T-helper 1 cell treated with Interleukin-12 subunit alpha and Interleukin-12 subunit beta and Interleukin-4 antibody, amounts not matched to agents 30 μg/mL and 1 μg/mL, for 36 hours (primary cell): ENCODE measurements around the gene IL1RN.

Experiments used
- H3K27ac Mint-ChIP-seq: one replicate; pipeline ENCODE4 v1.8.0; 2021; ENCODE audit warnings: mild to moderate bottlenecking, mixed read lengths
- H3K27me3 Mint-ChIP-seq: one replicate; pipeline ENCODE4 v1.8.0; 2021; ENCODE audit warnings: low read depth, mixed read lengths
- H3K36me3 Mint-ChIP-seq: one replicate; pipeline ENCODE4 v1.8.0; 2021; ENCODE audit warnings: low read depth, mixed read lengths
- H3K4me1 Mint-ChIP-seq: one replicate; pipeline ENCODE4 v1.8.0; 2021; ENCODE audit warnings: low read depth, mixed read lengths
- H3K4me3 Mint-ChIP-seq: one replicate; pipeline ENCODE4 v1.8.0; 2021; ENCODE audit warnings: mild to moderate bottlenecking, moderate library complexity, mixed read lengths
- H3K9me3 Mint-ChIP-seq: one replicate; pipeline ENCODE4 v1.8.0; 2021; ENCODE audit warnings: mixed read lengths

The IL1RN gene

GRCh38 chr2:113148606-113149552, 21.5 kb downstream of the IL1RN start:
- peaks cover 8% of the 10 kb centered on the region for H3K9me3 Mint-ChIP-seq
- H3K4me1 Mint-ChIP-seq, result no peaks in the 10 kb centered on the region
- peaks cover 4% of the 10 kb centered on the region for H3K36me3 Mint-ChIP-seq
- H3K27ac Mint-ChIP-seq, result no peak overlapping the region
- peaks cover 31% of the 10 kb centered on the region for H3K27me3 Mint-ChIP-seq
- H3K4me3 Mint-ChIP-seq, result no peak overlapping the region

DNA sequence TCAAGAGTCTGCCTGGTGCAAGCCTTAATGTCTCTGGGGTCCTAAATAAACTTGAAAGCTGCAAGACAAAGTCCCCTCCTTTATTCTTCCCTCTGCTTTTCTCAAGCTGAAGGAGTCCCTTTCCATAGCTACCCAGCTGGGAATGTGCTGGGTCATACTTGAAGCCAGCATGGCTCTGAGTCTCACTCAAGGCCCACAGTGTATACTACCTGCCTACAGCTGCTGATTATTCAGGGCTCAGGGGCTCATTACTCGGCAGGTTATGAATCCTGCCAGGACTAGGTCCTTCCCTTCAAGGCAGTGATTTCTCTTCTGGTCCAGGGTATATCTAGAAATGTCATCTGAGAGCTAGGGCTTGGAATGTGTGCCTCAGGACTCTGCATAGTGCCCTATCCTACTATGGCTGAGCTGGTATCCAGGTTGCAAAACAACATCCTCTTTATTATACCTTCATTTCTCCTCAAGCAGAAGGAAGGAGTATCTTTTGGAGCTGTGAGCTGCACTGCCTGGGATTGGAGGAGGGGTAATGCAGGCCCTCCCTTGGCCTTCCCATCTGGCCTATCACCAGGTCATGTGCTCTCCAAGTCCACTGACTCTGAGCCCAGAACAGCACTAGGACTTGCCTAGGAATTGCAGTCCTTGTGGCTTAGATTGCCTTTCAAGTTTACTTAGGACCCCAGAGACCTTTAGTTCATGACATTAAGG, 22.3 kb downstream of the IL1RN start:
- no peak overlapping the region for H3K27ac Mint-ChIP-seq
- H3K4me3 Mint-ChIP-seq, result no peak overlapping the region
- H3K27me3 Mint-ChIP-seq, result peaks cover 27% of the 10 kb centered on the region
- H3K4me1 Mint-ChIP-seq, result no peaks in the 10 kb centered on the region
- H3K9me3 Mint-ChIP-seq, result peaks cover under 1% of the 10 kb centered on the region
- no peaks in the 10 kb centered on the region for H3K36me3 Mint-ChIP-seq

DNA sequence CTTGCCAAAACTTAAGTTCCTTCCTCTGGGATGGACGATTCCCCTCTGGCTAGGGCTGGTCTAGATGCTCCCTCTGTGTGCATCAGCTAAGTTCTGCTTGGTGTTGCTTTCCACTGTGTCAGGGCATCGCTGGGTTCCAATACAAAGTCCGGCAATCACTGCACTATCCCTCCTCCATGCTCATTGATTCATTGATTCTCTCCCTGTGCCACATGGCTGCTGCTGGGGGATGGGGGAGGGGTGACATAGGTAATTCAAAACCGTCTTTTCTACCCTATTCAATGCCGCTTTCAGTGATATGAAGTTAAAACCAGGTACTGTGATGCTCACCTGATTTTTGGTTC, 22.8 kb downstream of the IL1RN start:
- Mint-ChIP-seq H3K27me3 (peaks cover 27% of the 10 kb centered on the region), H3K4me1 (peaks cover 2% of the 10 kb centered on the region), H3K27ac (no peak overlapping the region), H3K36me3 (no peaks in the 10 kb centered on the region), H3K4me3 (no peak overlapping the region), H3K9me3 (no peaks in the 10 kb centered on the region)

DNA sequence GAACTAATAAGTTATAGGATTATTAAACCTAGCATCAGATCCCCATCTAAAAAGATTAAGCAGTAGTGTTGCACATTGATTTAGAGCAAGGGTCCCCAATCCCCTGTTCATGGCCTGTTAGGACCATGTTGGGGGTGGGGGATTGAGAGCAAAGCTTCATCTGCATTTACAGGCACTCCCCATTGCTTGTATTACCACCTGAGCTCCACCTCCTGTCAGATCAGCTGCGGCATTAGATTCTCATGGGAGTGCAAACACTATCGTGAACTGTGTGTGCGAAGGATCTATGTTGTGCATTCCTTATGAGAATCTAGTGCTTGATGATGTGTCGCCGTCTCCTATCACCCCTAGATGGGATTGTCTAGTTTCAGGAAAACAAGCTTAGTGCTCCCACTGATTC, 27.9 kb downstream of the IL1RN start:
- Mint-ChIP-seq H3K4me3 (no peak overlapping the region), H3K36me3 (peaks cover 2% of the 10 kb centered on the region), H3K4me1 (peaks cover 19% of the 10 kb centered on the region), H3K9me3 (no peaks in the 10 kb centered on the region), H3K27me3 (peaks cover 15% of the 10 kb centered on the region), H3K27ac (no peak overlapping the region)

DNA sequence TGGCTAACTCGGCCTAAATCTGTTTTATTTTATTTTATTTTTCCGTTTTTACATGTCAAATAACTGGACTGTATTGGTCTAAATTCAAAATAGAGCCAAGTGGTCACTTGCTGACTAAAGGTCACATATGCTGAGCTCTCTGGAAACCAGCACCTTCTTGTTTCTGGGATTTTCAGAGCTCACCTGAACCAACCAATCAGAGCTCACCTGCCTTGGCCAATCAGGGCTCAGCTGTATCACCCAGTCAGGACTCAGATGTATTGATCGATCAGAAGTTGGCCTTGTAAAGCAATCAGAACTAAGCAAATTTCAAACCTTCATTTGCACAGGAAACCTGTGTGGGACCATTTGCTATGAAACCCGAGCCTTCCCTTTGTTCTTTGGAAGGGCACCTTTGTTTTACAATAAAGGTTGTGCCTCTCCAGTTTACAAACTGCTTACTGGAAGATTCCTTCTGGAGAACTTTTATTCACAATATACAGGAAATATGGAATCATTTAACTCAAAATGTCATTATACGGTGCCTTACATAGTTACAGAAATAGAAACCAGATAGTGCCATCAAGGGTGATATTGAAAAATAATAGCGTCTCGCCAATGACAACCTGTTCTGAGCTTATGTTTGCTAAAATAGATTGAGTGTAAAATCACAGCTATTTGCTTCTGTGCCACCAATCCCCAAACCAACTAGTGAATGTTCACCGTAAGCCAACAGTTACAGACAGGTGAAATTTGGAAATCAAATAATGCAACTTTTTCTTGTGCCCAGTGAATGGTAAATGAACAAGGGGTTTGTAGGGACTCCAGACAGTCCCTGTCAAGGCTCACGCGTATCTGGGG, 29.1 kb downstream of the IL1RN start:
- Mint-ChIP-seq H3K27ac (peak overlapping the region; percentile 20), H3K27me3 (peaks cover 15% of the 10 kb centered on the region), H3K4me1 (peaks cover 19% of the 10 kb centered on the region), H3K4me3 (peak overlapping the region; percentile 59), H3K9me3 (no peaks in the 10 kb centered on the region), H3K36me3 (peaks cover 2% of the 10 kb centered on the region)

DNA sequence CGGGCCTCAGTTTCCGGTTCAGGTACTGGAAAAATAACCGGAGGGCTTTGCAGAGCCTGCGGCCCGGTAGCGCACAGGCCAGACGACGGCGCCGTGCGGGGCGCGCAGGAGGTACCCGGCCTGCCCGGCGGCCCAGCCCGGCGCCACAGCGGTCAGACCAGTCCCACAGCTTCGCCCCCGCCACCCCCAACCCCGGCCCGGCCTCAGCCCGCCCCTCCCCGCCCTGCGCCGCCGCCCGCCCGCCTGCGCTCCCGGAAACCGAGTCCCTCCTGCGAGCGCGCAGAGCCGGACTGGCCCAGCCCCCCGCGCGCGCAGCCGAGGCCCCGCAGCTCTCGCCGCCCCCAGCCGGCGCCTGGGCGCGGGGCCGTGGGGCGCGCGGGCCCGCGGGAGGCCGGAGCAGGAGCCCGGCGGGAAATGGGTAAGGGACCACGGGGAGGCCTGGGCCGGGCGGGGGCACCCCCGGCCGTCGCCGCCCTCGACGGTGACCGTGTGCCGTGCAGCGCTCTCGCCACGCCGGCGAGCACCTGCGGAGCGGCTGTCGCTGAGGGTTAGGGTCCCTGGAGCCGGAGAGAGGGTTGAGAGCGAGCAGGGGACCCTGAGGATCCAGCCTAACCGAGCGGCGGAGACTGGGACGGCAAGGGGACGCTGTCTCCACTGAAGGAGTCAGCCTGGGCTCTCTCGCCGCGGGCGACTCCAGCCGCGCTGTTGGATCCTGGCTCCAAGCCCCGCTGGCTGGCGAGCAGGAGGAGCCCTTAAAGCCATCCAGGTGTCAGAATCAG, 29.9 kb downstream of the IL1RN start:
- no peaks in the 10 kb centered on the region for H3K9me3 Mint-ChIP-seq
- peaks cover 19% of the 10 kb centered on the region for H3K4me1 Mint-ChIP-seq
- peak overlapping the region; percentile 83 for H3K4me3 Mint-ChIP-seq
- peak overlapping the region; percentile 20 for H3K27ac Mint-ChIP-seq
- peaks cover 11% of the 10 kb centered on the region for H3K27me3 Mint-ChIP-seq
- H3K36me3 Mint-ChIP-seq, result peaks cover 2% of the 10 kb centered on the region

GRCh38 chr2:113157897-113158753, 30.7 kb downstream of the IL1RN start:
- Mint-ChIP-seq H3K9me3 (no peaks in the 10 kb centered on the region), H3K27ac (peak overlapping the region; percentile 70), H3K4me3 (peak overlapping the region; percentile 83), H3K36me3 (peaks cover 2% of the 10 kb centered on the region), H3K4me1 (peaks cover 25% of the 10 kb centered on the region), H3K27me3 (peaks cover 11% of the 10 kb centered on the region)

DNA sequence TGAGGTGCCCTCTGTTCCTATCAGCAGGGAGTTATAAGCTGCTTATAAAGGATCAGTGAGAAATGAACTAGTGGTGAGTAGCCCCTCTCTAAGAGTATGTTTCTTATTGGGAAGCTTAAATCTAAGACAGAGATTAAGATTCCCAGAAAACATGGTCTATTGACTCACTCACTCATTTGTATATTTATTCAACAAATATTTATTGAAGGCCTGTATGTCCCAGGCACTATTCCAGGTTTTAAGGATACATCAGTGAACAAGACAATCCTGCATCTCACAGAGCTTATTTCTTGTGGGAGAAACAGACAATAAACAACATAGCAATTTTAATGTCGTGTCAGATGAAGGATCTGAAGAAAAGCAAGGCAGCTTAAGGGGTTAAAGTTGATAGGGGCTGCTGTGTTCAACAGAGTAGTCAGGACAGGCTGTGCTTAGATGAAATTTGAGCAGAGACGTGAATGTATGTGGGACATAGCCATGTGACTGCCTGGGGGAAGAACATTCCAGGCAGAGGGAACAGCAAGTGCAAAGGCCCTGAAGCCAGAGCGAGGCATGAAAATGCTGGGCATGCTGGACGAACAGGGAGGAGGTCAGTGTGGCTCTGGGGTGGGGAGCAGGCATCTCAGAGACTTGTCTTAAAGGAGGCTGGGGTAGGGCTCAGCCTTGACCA, 31.6 kb downstream of the IL1RN start:
- Mint-ChIP-seq H3K9me3 (no peaks in the 10 kb centered on the region), H3K4me1 (peaks cover 25% of the 10 kb centered on the region), H3K27ac (no peak overlapping the region), H3K27me3 (peaks cover 11% of the 10 kb centered on the region), H3K4me3 (no peak overlapping the region), H3K36me3 (peaks cover 2% of the 10 kb centered on the region)

DNA sequence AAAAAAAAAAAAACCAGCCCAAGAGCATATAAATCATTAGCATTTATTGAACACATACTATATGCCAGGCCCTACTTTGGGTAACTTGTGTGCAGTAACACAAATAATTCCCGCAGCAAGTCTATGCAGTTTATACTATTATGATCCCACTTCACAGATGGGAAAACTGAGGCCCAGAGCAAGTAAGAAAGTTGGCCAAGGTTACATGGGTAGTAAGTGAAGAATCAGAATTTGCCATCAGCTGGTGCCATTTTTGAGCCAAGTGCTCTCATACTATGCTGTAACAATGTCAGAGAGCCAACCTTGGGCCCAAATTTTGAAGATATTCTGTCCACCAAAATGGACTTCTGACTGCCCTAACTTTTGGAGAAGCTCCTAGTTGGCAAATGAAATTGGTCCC, 32.9 kb downstream of the IL1RN start:
- Mint-ChIP-seq H3K4me1 (peaks cover 27% of the 10 kb centered on the region), H3K36me3 (peaks cover 2% of the 10 kb centered on the region), H3K9me3 (no peaks in the 10 kb centered on the region), H3K27me3 (peaks cover 3% of the 10 kb centered on the region), H3K27ac (no peak overlapping the region), H3K4me3 (no peak overlapping the region)

- Mint-ChIP-seq H3K27ac (no peak overlapping the region), H3K9me3 (no peaks in the 10 kb centered on the region), H3K4me3 (no peak overlapping the region), H3K27me3 (no peaks in the 10 kb centered on the region), H3K36me3 (peaks cover 2% of the 10 kb centered on the region), H3K4me1 (peaks cover 28% of the 10 kb centered on the region)
Measured at GRCh38 chr2:113160962-113161361, 33.6 kb downstream of the IL1RN start.

DNA sequence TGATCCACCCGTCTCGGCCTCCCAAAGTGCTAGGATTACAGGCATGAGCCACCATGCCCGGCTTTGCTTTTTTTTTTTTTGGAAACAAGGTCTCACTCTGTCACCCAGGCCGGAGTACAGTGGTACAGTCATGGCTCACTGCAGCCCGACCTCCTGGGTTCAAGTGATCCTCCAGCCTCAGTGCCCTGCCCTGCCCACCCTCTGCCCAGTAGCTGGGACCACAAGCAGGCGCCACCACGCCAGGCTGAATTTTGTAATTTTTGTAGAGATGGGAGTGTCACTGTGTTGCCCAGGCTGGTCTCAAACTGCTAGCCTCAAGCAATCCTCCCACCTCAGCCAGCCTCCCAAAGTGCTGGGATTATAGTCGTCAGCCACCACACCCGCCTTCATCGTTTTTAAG, 34.8 kb downstream of the IL1RN start:
- no peak overlapping the region for H3K4me3 Mint-ChIP-seq
- no peak overlapping the region for H3K27ac Mint-ChIP-seq
- H3K9me3 Mint-ChIP-seq, result no peaks in the 10 kb centered on the region
- H3K4me1 Mint-ChIP-seq, result peaks cover 25% of the 10 kb centered on the region
- peaks cover 2% of the 10 kb centered on the region for H3K36me3 Mint-ChIP-seq
- H3K27me3 Mint-ChIP-seq, result no peaks in the 10 kb centered on the region

DNA sequence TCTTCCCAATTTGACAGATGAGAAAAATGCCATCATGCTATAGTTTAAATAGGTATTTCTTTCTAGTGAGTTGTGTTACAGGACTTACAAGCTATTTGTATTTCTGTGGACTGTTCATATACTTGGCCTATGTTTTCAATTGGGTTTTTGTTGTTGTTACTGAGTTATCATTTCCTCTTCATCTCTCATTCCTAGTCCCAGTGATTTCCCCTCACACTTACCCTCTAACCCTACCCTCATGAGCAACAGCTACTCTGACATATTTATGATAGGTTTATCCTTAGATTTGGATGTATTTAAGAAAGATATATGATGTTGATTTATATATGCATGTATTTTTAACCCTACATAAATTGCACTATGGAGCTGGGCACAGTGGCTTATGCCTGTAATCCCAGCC, 35.5 kb downstream of the IL1RN start:
- Mint-ChIP-seq H3K4me3 (no peak overlapping the region), H3K9me3 (no peaks in the 10 kb centered on the region), H3K4me1 (peaks cover 31% of the 10 kb centered on the region), H3K27ac (no peak overlapping the region), H3K27me3 (no peaks in the 10 kb centered on the region), H3K36me3 (peaks cover 2% of the 10 kb centered on the region)
